OCI-LY1 (cell line): ENCODE data around the gene TACR1.
"Not testable (repeated sequence)": the region's sequence is repeated elsewhere in the genome, so short reads cannot be mapped to it uniquely, and the experiment has no call there.

ENCODE experiments used
- H2AFZ ChIP-seq: fragments of 200-600 bp; sonication (generic), shearing (Covaris generic); 2 replicates; pipeline ENCODE4 v1.6.0; 2014; ENCODE audit warnings: antibody characterized with exemption, mild to moderate bottlenecking, low read length
- H3F3A ChIP-seq: fragments of 200-600 bp; sonication (generic), shearing (Covaris generic); 2 replicates; pipeline ENCODE4 v1.6.0; 2014; ENCODE audit warnings: mild to moderate bottlenecking, antibody characterized with exemption, low read length, moderate library complexity; ENCODE audit not compliant: insufficient read depth
- H3K27ac ChIP-seq: fragments of 200-600 bp; sonication (generic); 2 replicates; pipeline ENCODE4 v1.5.1; 2014; ENCODE audit warnings: low read length, mixed run types, mild to moderate bottlenecking, low read depth; ENCODE audit not compliant: poor library complexity, severe bottlenecking
- H3K27me3 ChIP-seq: fragments of 200-600 bp; sonication (generic); 2 replicates; pipeline ENCODE4 v1.6.0; 2014; ENCODE audit warnings: antibody characterized with exemption, mild to moderate bottlenecking, low read length, moderate library complexity; ENCODE audit not compliant: insufficient read depth
- H3K36me3 ChIP-seq: fragments of 200-600 bp; sonication (generic); 2 replicates; pipeline ENCODE4 v1.6.1; 2014; ENCODE audit warnings: mild to moderate bottlenecking, antibody characterized with exemption, low read length, moderate library complexity, mixed read lengths; ENCODE audit not compliant: insufficient read depth
- H3K4me1 ChIP-seq: fragments of 200-600 bp; sonication (generic); 2 replicates; pipeline ENCODE4 v1.5.1; 2014; ENCODE audit warnings: mild to moderate bottlenecking, low read length, moderate library complexity; ENCODE audit not compliant: insufficient read depth, severe bottlenecking
- H3K4me2 ChIP-seq: fragments of 200-600 bp; sonication (generic), shearing (Covaris generic); 2 replicates; pipeline ENCODE4 v1.6.1; 2014; ENCODE audit warnings: low read length
- H3K4me3 ChIP-seq: fragments of 200-600 bp; sonication (generic); 2 replicates; pipeline ENCODE4 v1.5.1; 2014; ENCODE audit warnings: low read length, low read depth, mild to moderate bottlenecking, mixed read lengths; ENCODE audit not compliant: poor library complexity, severe bottlenecking
- H3K79me2 ChIP-seq: fragments of 200-600 bp; shearing (Covaris generic); 2 replicates; pipeline ENCODE4 v1.6.1; 2016; ENCODE audit warnings: mixed run types, low read length, mixed read lengths; ENCODE audit not compliant: insufficient read depth
- H3K9ac ChIP-seq: fragments of 200-600 bp; sonication (generic), shearing (Covaris generic); 2 replicates; pipeline ENCODE4 v1.6.1; 2014; ENCODE audit warnings: mild to moderate bottlenecking, low read length, mixed read lengths
- H3K9me2 ChIP-seq: fragments of 200-600 bp; sonication (generic), shearing (Covaris generic); 2 replicates; pipeline ENCODE4 v1.6.1; 2014; ENCODE audit warnings: low read depth, mild to moderate bottlenecking, low read length, mixed read lengths
- H3K9me3 ChIP-seq: fragments of 200-600 bp; shearing (Covaris generic); 2 replicates; pipeline ENCODE4 v1.6.1; 2014; ENCODE audit warnings: low read length, mixed read lengths
- H4K20me1 ChIP-seq: fragments of 200-600 bp; sonication (generic), shearing (Covaris generic); 2 replicates; pipeline ENCODE4 v1.6.0; 2016; ENCODE audit warnings: mild to moderate bottlenecking, low read length; ENCODE audit not compliant: insufficient read depth
- CTCF ChIP-seq: fragments of 200-600 bp; sonication (generic), shearing (Covaris generic); IDR thresholded peaks from 2 replicates; pipeline ENCODE4 v1.5.1; 2017; ENCODE audit warnings: mild to moderate bottlenecking, antibody characterized with exemption, low read length, moderate library complexity, mixed read lengths
- EZH2 ChIP-seq: fragments of 200-600 bp; sonication (generic), shearing (Covaris generic); IDR thresholded peaks from 2 replicates; pipeline ENCODE4 v1.8.0; 2017; ENCODE audit warnings: borderline replicate concordance, mixed run types, mild to moderate bottlenecking, antibody characterized with exemption, low read length, moderate library complexity, mixed read lengths

TACR1 gene

GRCh38 chr2:75155115-75155514 is 44.2 kb downstream of the TACR1 start:
- no peak overlapping the region for H3K4me2 ChIP-seq
- H3K9me2 ChIP-seq, result no peaks in the 10 kb centered on the region
- no peak overlapping the region for H3K9ac ChIP-seq
- no peaks in the 10 kb centered on the region for H3K79me2 ChIP-seq
- H3F3A ChIP-seq, result no peaks in the 10 kb centered on the region
- no peak overlapping the region for H3K27ac ChIP-seq
- H3K4me1 ChIP-seq, result no peaks in the 10 kb centered on the region
- no peaks in the 10 kb centered on the region for H3K27me3 ChIP-seq
- H4K20me1 ChIP-seq, result no peaks in the 10 kb centered on the region
- H2AFZ ChIP-seq, result no peak overlapping the region
- no peaks in the 10 kb centered on the region for H3K36me3 ChIP-seq
- no peaks in the 10 kb centered on the region for H3K9me3 ChIP-seq
- H3K4me3 ChIP-seq, result no peak overlapping the region
- no peak for TF ChIP-seq CTCF
- TF ChIP-seq EZH2, result no peak

GRCh38 chr2:75153221-75153620 is 46.1 kb downstream of the TACR1 start:
- H3K4me3 ChIP-seq, result no peak overlapping the region

DNA sequence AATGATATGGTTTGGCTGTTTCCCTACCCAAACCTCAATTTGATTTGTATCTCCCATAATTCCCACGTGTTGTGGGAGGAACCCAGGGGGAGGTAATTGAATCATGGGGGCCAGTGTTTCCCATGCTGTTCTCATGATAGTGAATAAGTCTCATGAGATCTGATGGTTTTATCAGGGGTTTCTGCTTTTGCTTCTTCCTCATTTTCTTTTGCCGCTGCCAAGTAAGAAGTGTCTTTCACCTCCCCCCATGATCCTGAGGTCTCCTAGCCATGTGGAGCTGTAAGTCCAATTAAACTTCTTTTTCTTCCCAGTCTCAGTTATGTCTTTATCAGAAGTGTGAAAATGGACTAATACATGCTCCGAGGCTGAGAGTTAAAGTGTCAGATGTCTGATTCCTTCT is 47.1 kb downstream of the TACR1 start:
- not testable (repeated sequence) for H3K4me2 ChIP-seq

More at GRCh38 chr2:75153221-75153620, 46.1 kb downstream of the TACR1 start:
- H3K9me2 ChIP-seq, result no peaks in the 10 kb centered on the region
- no peaks in the 10 kb centered on the region for H3K27me3 ChIP-seq
- H3K4me1 ChIP-seq, result no peaks in the 10 kb centered on the region
- no peak overlapping the region for H3K4me2 ChIP-seq
- H3K27ac ChIP-seq, result no peak overlapping the region
- no peak overlapping the region for H2AFZ ChIP-seq
- H3K36me3 ChIP-seq, result no peaks in the 10 kb centered on the region
- H3K9me3 ChIP-seq, result no peaks in the 10 kb centered on the region
- no peak overlapping the region for H3K9ac ChIP-seq
- no peaks in the 10 kb centered on the region for H4K20me1 ChIP-seq
- H3K79me2 ChIP-seq, result no peaks in the 10 kb centered on the region
- H3F3A ChIP-seq, result no peaks in the 10 kb centered on the region
- TF ChIP-seq EZH2 (no peak), CTCF (no peak)

DNA sequence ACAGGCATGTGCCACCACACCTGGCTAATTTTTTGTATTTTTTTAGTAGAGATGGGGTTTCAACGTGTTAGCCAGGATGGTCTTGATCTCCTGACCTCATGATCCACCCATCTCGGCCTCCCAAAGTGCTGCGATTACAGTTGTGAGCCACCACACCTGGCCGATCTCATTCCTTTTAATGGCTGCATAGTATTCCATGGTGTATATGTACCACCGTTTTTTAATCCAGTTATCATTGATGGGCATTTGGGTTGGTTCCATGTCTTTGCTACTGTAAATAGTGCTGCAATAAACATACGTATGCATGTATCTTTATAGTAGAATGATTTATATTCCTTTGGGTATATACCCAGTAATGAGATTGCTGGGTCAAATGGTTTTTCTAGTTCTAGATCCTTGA is 51.4 kb downstream of the TACR1 start:
- not testable (repeated sequence) for H3K36me3 ChIP-seq, H3K27ac ChIP-seq, H3K9me3 ChIP-seq, H3K9me2 ChIP-seq, H3K27me3 ChIP-seq, H3K79me2 ChIP-seq, H3F3A ChIP-seq, H3K4me2 ChIP-seq, H4K20me1 ChIP-seq, H3K9ac ChIP-seq, H2AFZ ChIP-seq, H3K4me3 ChIP-seq, H3K4me1 ChIP-seq

More for the DNA sequence above, 47.1 kb downstream of the TACR1 start:
- not testable (repeated sequence) for H3K4me1 ChIP-seq, H3K9me3 ChIP-seq, H3K79me2 ChIP-seq, H3K27me3 ChIP-seq, H4K20me1 ChIP-seq, H3K9ac ChIP-seq, H3K9me2 ChIP-seq, H3K4me3 ChIP-seq, H3K36me3 ChIP-seq, H2AFZ ChIP-seq, H3F3A ChIP-seq, H3K27ac ChIP-seq
